ENCODE data around the gene PRRT4.

Gene PRRT4

GRCh38 chr7:128378637-128379036 is 17.1 kb upstream of the PRRT4 start:
- H3K27me3 ChIP-seq (ENCODE audit: insufficient read depth, poor library complexity, severe bottlenecking): no peaks in the 10 kb centered on the region
- H3K4me3 ChIP-seq (replicated peaks; ENCODE audit: insufficient read depth, low read length): no peak overlapping the region
- peak in 1 of 2 experiments; percentile 54 for DNase-seq (ENCODE audit: low read depth in 1 of 2, low spot score in 1 of 2)
- peak overlapping the region; percentile 23 for H3K27ac ChIP-seq (replicated peaks)
- no peak for TF ChIP-seq POLR2AphosphoS5 (IDR thresholded peaks at IDR 0.05; ENCODE audit: low read depth)
- peak; percentile 71; the same call in 1 of the 2 replicates for TF ChIP-seq SPI1 (IDR thresholded peaks at IDR 0.05; ENCODE audit: borderline replicate concordance, low read depth)

GRCh38 chr7:128376077-128376476 is 14.6 kb upstream of the PRRT4 start:
- Histone ChIP-seq H3K4me3 (replicated peaks; ENCODE audit: insufficient read depth, low read length) (no peak overlapping the region), H3K27me3 (ENCODE audit: insufficient read depth, poor library complexity, severe bottlenecking) (no peaks in the 10 kb centered on the region), H3K27ac (replicated peaks) (no peak overlapping the region)
- no peak for TF ChIP-seq SPI1 (IDR thresholded peaks at IDR 0.05; ENCODE audit: borderline replicate concordance, low read depth)
- no peak for TF ChIP-seq GABPA (IDR thresholded peaks at IDR 0.05; ENCODE audit: low read depth)
- TF ChIP-seq CTCF (IDR thresholded peaks at IDR 0.05; ENCODE audit: insufficient read depth, low read length): no peak
- no peak for TF ChIP-seq POLR2AphosphoS5 (IDR thresholded peaks at IDR 0.05; ENCODE audit: low read depth)
- no peak for TF ChIP-seq REST (IDR thresholded peaks at IDR 0.05; ENCODE audit: insufficient replicate concordance, low read depth)
- DNase-seq (ENCODE audit: low read depth in 1 of 2, low spot score in 1 of 2): no peak

- Histone ChIP-seq H3K27me3 (ENCODE audit: insufficient read depth, poor library complexity, severe bottlenecking) (no peaks in the 10 kb centered on the region), H3K27ac (replicated peaks) (no peak overlapping the region), H3K4me3 (replicated peaks; ENCODE audit: insufficient read depth, low read length) (no peak overlapping the region)
- DNase-seq (ENCODE audit: low read depth in 1 of 2, low spot score in 1 of 2): no peak
- TF ChIP-seq GABPA (IDR thresholded peaks at IDR 0.05; ENCODE audit: low read depth) (no peak), SPI1 (IDR thresholded peaks at IDR 0.05; ENCODE audit: borderline replicate concordance, low read depth) (no peak), POLR2AphosphoS5 (IDR thresholded peaks at IDR 0.05; ENCODE audit: low read depth) (no peak)
Observed at GRCh38 chr7:128374041-128374440, 12.6 kb upstream of the PRRT4 start.

GRCh38 chr7:128373606-128374005 is 12.1 kb upstream of the PRRT4 start:
- Histone ChIP-seq H3K27me3 (ENCODE audit: insufficient read depth, poor library complexity, severe bottlenecking) (no peaks in the 10 kb centered on the region), H3K4me3 (replicated peaks; ENCODE audit: insufficient read depth, low read length) (no peak overlapping the region), H3K27ac (replicated peaks) (no peak overlapping the region)
- no peak for DNase-seq (ENCODE audit: low read depth in 1 of 2, low spot score in 1 of 2)
- no peak for TF ChIP-seq GABPA (IDR thresholded peaks at IDR 0.05; ENCODE audit: low read depth)
- no peak for TF ChIP-seq CTCF (IDR thresholded peaks at IDR 0.05; ENCODE audit: insufficient read depth, low read length)
- no peak for TF ChIP-seq POLR2AphosphoS5 (IDR thresholded peaks at IDR 0.05; ENCODE audit: low read depth)
- TF ChIP-seq SPI1 (IDR thresholded peaks at IDR 0.05; ENCODE audit: borderline replicate concordance, low read depth): no peak
- TF ChIP-seq REST (IDR thresholded peaks at IDR 0.05; ENCODE audit: insufficient replicate concordance, low read depth): no peak

- no peak for TF ChIP-seq CTCF (IDR thresholded peaks at IDR 0.05; ENCODE audit: insufficient read depth, low read length)
- no peak for TF ChIP-seq SPI1 (IDR thresholded peaks at IDR 0.05; ENCODE audit: borderline replicate concordance, low read depth)
- no peak for TF ChIP-seq POLR2AphosphoS5 (IDR thresholded peaks at IDR 0.05; ENCODE audit: low read depth)
- no peak for TF ChIP-seq REST (IDR thresholded peaks at IDR 0.05; ENCODE audit: insufficient replicate concordance, low read depth)
- no peak for TF ChIP-seq GABPA (IDR thresholded peaks at IDR 0.05; ENCODE audit: low read depth)
- no peak overlapping the region for H3K27ac ChIP-seq (replicated peaks)
- no peaks in the 10 kb centered on the region for H3K27me3 ChIP-seq (ENCODE audit: insufficient read depth, poor library complexity, severe bottlenecking)
- DNase-seq (ENCODE audit: low read depth in 1 of 2, low spot score in 1 of 2): no peak
- H3K4me3 ChIP-seq (replicated peaks; ENCODE audit: insufficient read depth, low read length): no peak overlapping the region
Observed at GRCh38 chr7:128370491-128370890, 9.0 kb upstream of the PRRT4 start.
